ENCODE measurements around the gene RGR.

GRCh38 chr10:84263716-84264115 lies 18.9 kb downstream of the RGR start:
- TF ChIP-seq CTCF (IDR thresholded peaks at IDR 0.05) (no peak), POLR2AphosphoS5 (IDR thresholded peaks at IDR 0.05) (no peak), POLR2A (IDR thresholded peaks at IDR 0.05) (no peak)

Measured in gastroesophageal sphincter (tissue), 3 donors.